Suprapubic skin (tissue), 4 donors: ENCODE measurements around the gene GOSR1.

ENCODE experiments used
- EP300 ChIP-seq: sonication (generic); formaldehyde crosslinking; IDR thresholded peaks from one replicate; pipeline ENCODE4 v1.6.1; 2017; ENCODE audit warnings: antibody characterized with exemption
- POLR2A ChIP-seq, 2 donors: fragments of 450-650 bp; IDR thresholded peaks; one replicate each; pipeline ENCODE4 v1.6.1; 2017; ENCODE audit warnings: antibody characterized with exemption in 2 of 2, mild to moderate bottlenecking in 2 of 2, moderate library complexity in 2 of 2
- POLR2AphosphoS5 ChIP-seq, 3 donors: sonication (generic); formaldehyde crosslinking; IDR thresholded peaks; one replicate each; pipeline ENCODE4 v1.6.1; 2017; ENCODE audit warnings: antibody characterized with exemption in 3 of 3
- TF ChIP-seq, protein P1 (sequence below), 2 donors: fragments of 200-600 bp in 1 of 2; fragments of 450-650 bp in 1 of 2; sonication (generic) in 1 of 2; IDR thresholded peaks; one replicate each; pipeline ENCODE4 v1.5.1; 2016 to 2019; ENCODE audit warnings: antibody characterized with exemption in 2 of 2, mild to moderate bottlenecking in 1 of 2, moderate library complexity in 1 of 2

DNA sequence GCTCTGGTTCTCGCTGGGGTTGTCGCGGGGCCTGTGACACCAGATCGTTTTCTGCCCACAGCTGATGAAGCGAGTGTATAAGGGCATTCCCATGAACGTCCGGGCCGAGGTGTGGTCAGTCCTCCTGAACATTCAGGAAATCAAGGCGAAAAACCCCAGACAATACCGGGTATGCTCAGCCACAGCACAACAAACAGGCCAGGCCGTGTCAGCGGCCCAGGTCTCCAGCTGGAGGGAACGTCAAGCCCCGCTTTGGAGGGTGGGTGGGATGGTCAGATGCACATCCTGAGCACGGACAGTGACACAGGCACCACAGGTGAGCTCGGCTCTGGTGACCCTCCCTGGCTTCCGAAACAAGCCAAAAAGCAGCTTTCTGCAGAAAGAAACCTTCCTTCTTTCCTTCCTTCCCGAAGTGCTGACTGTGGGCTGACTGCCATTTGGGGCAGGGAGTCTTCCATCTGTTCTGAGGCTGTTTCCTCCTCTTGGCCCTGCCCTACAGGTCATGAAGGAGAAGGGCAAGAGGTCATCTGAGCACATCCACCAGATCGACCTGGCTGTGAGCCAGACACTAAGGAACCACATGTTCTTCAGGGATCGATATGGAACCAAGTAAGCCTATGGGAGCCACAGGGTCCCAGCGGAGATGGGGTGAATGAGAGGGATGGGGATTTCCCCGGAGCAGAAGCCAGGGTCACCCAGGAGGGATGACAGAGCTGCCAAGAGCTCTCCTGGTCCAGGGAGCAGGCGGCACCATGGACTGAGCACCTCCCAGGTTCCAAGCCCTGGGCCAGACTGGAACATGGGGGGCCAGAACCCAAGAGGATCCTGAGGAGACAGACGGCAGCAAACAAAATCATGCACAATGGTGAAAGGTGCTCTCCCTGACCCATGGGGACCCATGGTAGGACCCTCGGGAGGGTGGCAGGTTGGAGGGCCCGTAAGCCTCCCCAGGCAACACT lies 79.4 kb downstream of the GOSR1 start:
- TF ChIP-seq EP300, result no peak
- TF ChIP-seq, protein P1, sequence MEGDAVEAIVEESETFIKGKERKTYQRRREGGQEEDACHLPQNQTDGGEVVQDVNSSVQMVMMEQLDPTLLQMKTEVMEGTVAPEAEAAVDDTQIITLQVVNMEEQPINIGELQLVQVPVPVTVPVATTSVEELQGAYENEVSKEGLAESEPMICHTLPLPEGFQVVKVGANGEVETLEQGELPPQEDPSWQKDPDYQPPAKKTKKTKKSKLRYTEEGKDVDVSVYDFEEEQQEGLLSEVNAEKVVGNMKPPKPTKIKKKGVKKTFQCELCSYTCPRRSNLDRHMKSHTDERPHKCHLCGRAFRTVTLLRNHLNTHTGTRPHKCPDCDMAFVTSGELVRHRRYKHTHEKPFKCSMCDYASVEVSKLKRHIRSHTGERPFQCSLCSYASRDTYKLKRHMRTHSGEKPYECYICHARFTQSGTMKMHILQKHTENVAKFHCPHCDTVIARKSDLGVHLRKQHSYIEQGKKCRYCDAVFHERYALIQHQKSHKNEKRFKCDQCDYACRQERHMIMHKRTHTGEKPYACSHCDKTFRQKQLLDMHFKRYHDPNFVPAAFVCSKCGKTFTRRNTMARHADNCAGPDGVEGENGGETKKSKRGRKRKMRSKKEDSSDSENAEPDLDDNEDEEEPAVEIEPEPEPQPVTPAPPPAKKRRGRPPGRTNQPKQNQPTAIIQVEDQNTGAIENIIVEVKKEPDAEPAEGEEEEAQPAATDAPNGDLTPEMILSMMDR (IDR thresholded peaks at IDR 0.05), result no peak
- no peak for TF ChIP-seq POLR2AphosphoS5 (IDR thresholded peaks at IDR 0.05)
- no peak for TF ChIP-seq POLR2A (IDR thresholded peaks at IDR 0.05)
